GM19395 (cell line): ENCODE measurements around the gene AXL.
A peak's percentile ranks its signal among the peaks of the same experiment; 100 is the strongest.

Experiments
- ATAC-seq: cut with Tn5 transposase; IDR thresholded peaks from one replicate; pipeline ENCODE4 v1.9.1; 2021; ENCODE audit warnings: mild to moderate bottlenecking, moderate library complexity; ENCODE audit not compliant: unreplicated experiment

Gene AXL

GRCh38 chr19:41233748-41234240, 14.8 kb downstream of the AXL start:
- ATAC-seq: no peak

- ATAC-seq: no peak
Observed at GRCh38 chr19:41234512-41235168, 15.6 kb downstream of the AXL start.

- no peak for ATAC-seq
Observed at GRCh38 chr19:41235480-41235879, 16.5 kb downstream of the AXL start.

DNA sequence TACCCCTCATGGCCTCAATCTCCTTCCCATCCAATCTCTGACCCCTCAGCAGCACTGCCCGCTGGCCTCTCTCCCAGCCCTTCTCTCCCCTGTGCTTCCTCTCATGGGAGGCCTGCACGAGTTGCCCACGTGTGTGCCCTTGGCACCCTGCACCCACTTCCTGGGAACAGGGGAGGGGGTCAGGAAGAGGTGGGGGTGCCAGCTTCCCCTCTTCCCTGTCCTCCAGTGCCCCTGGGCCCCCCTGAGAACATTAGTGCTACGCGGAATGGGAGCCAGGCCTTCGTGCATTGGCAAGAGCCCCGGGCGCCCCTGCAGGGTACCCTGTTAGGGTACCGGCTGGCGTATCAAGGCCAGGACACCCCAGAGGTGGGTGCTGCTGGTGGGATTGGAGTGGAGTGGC, 19.2 kb downstream of the AXL start:
- ATAC-seq: no peak

DNA sequence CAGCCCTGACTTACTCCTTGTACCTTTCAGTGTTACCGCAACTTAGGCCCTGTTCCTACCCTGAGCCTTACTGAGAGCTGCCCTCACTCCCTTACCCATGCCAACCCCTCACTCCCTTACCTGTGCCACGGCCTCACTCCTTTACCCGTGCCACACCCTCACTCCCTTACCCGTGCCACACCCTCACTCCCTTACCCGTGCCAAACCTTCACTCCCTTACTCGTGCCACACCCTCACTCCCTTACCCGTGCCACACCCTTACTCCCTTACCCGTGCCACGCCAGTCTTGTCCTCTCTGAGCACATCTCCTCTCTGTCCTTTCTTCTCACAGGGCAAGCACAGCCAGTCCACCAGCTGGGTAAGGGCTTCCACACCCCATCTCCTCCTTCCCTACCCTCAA, 20.3 kb downstream of the AXL start:
- no peak for ATAC-seq

DNA sequence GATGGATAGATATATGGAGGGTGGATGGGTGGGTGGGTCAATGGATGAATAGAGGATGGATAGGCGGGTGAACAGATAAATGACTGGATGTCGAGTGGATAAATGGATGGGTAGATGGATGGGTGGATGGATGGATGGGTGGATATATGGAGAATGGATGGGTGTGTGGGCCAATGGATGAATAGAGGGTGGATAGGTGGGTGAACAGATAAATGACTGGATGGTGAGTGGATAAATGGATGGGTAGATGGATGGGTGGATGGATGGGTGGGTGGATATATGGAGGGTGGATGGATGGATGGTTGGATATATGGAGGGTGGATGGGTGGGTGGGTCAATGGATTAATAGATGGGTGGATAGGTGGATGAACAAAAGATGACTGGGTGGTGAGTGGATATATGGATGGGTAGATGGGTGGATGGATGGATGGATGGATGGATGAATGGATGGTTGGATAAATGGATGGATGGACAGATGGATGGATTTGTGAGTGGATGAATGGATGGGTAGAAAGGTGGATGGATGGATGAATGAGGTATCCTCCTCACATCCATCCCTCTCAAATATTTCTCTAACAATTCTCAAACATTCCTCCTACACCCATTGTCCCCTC, 21.0 kb downstream of the AXL start:
- ATAC-seq: no peak

DNA sequence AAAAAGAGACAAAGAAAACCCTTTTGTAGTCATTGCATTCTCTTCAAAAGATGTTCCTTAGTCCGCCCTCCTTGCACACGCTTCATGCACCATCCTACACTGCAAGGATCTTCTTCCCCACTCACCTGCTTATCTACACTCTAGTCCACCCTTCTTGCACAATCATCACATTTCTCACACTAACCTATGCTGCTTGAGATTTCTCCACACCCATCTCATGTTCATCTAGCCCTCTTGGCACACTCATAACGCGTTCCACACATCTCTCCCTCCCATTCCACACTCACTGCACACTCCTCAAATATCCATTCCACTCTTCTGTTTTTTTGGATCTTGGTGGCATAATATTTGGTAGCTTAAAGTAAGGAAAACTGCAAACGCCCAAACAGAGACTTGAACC, 22.8 kb downstream of the AXL start:
- no peak for ATAC-seq

DNA sequence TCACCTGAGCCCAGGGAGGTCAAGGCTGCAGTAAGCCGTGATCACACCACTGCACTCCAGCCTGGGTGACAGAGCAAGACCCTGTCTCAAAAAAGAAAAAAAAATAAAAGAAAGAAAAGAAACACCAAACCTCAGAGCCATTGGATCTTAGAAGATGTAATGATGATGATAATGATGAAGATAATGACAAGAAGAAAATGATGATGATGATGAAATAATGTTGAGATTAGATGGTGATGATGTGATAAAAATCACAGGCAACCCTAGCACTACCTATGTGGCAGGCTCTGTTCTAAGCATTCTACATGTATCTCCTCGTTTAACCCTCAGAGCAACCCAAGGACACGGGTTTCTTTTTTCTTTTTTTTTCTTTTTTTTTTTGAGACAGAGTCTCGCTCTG, 25.1 kb downstream of the AXL start:
- no peak for ATAC-seq

GRCh38 chr19:41245843-41246242, 26.8 kb downstream of the AXL start:
- no peak for ATAC-seq

- ATAC-seq: no peak
Observed at GRCh38 chr19:41248895-41249294, 29.9 kb downstream of the AXL start.

DNA sequence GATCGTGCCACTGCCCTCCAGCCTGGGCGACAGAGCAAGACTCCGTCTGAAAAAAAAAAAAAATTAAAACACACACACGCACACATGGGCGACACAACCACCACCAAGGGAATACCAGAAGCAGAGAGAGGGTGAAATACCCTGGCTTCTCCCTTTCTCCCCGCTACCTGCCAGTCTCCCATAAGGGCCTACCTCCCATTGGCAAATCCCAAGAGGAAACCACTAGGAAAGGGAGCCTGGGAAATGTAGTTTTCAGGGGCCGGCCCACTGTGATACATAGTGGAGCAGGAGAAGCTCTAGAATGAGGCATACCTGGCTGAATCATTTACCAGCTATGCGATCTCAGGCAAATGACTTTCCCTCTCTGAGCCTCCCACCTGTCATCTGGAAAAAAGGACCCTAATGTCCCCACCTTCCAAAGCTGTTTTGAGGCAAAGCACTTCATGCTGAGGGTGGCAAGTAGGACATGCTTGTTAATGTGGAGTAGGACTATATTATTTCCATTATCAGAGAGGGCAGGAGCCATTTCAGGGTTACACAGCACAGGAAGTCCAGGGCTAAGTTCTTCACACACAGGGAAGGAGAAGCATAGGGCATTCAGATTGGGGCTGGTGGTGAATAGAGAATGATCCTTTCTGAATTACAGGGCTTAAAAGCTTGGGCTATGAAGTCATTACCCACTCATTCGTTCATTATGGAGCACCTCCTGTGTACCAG, 30.8 kb downstream of the AXL start:
- ATAC-seq: no peak

DNA sequence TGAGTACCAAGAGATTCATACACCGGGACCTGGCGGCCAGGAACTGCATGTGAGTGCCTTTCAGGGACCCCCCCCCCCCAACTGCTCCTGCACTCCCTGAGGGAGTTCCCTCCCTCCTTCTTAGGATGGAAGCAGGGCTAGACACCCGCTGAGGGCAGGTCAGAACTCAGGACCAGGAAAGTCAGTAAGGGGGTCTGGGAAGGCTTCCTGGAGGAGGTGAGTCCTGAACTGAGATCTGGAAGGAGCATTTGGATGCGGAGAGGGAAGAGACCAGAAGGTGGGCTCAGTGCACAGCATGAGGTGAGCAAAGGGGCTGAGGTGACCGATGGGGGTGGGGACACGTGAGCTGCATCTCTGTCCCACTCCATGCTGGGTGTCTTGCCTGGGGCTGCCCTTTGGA, 34.6 kb downstream of the AXL start:
- no peak for ATAC-seq

- no peak for ATAC-seq
Observed at GRCh38 chr19:41255171-41255570, 36.1 kb downstream of the AXL start.

- no peak for ATAC-seq
Observed at GRCh38 chr19:41261474-41262190, 42.6 kb downstream of the AXL start.

DNA sequence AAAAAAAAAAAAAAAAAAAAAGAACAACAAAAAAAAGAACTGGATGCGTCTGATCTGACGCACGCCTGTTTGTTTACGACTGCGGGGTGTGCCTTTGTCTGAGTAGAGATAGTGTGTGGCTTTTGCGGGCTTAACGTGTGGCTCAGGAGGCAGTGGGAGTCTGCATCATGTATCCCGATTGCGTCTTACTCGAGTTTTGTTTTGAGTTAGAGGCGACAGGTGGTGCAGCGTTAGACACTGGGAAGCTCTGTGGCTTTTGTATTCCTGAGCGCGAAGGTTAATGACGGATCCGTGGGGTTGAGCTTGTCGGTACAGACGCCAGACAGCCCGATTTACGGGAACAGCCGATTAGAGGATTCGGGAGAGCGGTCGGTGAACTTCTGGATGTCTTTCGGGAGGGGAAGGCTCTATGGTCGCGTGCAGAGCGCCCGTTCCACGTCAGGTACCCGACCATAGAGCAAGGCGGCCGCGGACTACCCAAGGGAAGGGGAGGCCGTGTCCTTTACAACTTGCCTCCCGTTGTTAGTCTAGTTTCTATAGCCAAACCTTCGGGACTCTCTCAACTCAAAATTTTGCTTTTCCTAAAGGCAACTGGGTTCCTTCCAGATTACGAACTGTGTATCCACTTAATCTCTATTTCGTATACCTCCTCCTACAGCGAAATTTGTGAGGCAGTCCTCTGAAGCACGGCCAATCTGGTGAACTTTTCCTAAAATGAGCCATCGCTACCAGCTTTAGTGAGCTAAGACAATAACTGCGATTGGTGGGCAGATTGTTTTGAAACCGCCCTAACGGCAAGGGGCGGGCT, 44.2 kb downstream of the AXL start:
- ATAC-seq: peak; percentile 11

DNA sequence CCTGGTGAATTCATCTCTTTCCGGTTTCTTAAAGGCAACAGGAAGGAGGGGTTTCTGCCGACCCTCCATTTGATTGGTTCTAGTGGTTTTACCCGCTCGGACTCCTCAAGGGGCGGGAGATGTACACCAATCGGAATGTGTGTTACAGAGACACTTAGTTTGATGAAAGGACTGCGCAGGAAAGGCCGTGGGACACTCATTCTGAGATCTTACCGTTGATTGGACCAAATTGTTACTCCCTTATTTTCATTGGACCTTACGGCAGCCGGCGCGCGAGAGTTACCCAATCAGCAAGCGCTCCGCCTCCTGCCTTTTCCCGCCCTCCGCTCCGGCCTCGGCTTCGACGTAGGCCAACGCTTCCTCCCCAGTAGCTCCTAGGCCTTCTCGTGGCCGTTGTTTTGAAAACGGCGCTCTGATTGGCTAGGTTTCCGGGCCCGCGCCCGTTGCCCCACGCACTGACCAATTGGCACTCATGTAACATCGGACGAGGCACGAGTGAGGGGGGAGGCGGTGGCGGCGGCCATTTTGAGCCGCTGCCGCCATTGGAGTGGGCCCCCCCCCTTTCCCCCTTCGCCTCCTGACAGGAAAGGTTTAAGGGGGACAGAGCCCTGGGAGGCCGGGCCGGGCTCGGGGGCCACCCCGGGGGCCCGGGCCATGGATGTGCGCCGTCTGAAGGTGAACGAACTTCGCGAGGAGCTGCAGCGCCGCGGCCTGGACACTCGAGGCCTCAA, 45.0 kb downstream of the AXL start, which contains the start of gene HNRNPUL1:
HNRNPUL1 (plus strand) TSS at position 523 of the 731 bp plus-strand sequence; CDS start at position 655, 132 bp downstream.
- peak; percentile 78 for ATAC-seq

DNA sequence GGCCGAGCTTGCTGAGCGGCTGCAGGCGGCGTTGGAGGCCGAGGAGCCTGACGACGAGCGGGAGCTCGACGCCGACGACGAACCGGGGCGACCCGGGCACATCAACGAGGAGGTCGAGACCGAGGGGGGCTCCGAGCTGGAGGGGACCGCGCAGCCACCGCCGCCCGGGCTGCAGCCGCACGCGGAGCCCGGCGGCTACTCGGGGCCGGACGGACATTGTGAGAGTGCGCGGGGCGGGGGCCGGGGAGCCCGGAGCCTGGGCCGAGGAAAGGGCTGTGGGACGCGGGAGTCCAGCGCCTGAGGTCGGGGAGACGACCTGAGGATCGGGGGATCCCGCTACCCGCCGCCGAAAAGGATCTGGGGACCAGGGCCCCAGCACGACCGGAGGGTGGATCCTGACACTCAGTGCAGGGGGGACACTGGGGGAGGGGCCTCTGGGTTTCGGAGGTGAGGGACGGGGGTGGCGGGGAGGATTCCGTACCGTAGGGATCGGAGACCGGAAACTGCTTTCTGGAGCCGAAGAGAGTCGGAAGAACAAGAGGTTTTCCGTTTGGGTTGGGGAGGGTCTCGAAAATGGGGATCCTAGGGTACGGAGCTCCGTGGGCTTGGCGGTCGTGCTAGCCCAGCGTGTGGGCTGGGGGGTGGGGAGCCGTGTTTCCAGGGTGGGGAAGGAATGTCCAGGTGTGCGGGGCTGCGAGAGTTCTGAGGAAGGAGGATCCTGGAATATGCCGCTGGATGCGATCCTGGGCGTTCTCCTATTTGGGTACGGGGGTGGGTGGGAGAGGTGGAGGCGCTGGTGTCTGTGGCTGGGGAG, 45.8 kb downstream of the AXL start:
- ATAC-seq: no peak

GRCh38 chr19:41265395-41266153, 46.6 kb downstream of the AXL start:
- ATAC-seq: no peak
